HCT116 (cell line): ENCODE measurements around the gene IRF2BP1. TPM values are rescaled to one million over a fixed set of nuclear protein-coding genes. Genes with fewer than 3 reads are reported as not detected.

Experiments used
- ATAC-seq: fragments of 200-7000 bp; cut with Tn5 transposase; 2 replicates; pipeline ENCODE4 v1.9.1; 2020; ENCODE audit warnings: mild to moderate bottlenecking, moderate library complexity
- BruUV-seq: library from RNA; stranded (reverse); fragments of 400-500 nt; replicated peaks from 2 replicates; lab custom pipeline; 2021; lab: Mats Ljungman, UMichigan
- CTCF ChIA-PET: fragments of 300-600 bp; sonication (Branson Sonifier 250); formaldehyde crosslinking; loops from one replicate; lab custom pipeline; 2021; ENCODE audit warnings: antibody characterized with exemption; lab: Charles Lee
- POLR2A ChIA-PET: fragments of 300-600, 350-600 bp; sonication (Branson Sonifier 250); formaldehyde crosslinking; loops from one replicate; lab custom pipeline; 2021; ENCODE audit warnings: antibody characterized with exemption; lab: Charles Lee
- RAD21 ChIA-PET, 2 experiments: fragments of 300-600 bp; sonication (Branson Sonifier 250); formaldehyde crosslinking; loops; one replicate each; lab custom pipeline; 2023; ENCODE audit warnings: low total read pairs in 2 of 2; ENCODE audit not compliant: uncharacterized antibody in 2 of 2, unreplicated experiment in 2 of 2, low non-redundant PET in 1 of 2; lab: Charles Lee
- DNase-seq: peaks from one replicate; pipeline ENCODE4 v3.0.0-alpha.2; 2010; ENCODE audit warnings: low read depth, low spot score
- H2AFZ ChIP-seq: fragments of 200-600 bp; shearing (Covaris generic), sonication (generic); 2 replicates; pipeline ENCODE4 v1.6.1; 2017; ENCODE audit warnings: low read depth, mixed run types, mixed read lengths, antibody characterized with exemption, low read length; ENCODE audit not compliant: poor library complexity, severe bottlenecking
- H3K27ac ChIP-seq: 2 replicates; pipeline ENCODE4 v1.5.1; 2012; ENCODE audit warnings: low read depth, low read length
- H3K27me3 ChIP-seq: fragments of 200-600 bp; sonication (generic); 2 replicates; pipeline ENCODE4 v1.6.1; 2016; ENCODE audit warnings: mixed run types, low read length, mixed read lengths; ENCODE audit not compliant: insufficient read depth
- H3K36me3 ChIP-seq, 2 experiments: fragments of 200-500 bp in 1 of 2; fragments of 200-600 bp in 1 of 2; sonication (Bioruptor generic) in 1 of 2; sonication (generic) in 1 of 2; 2 replicates each; pipeline versions ENCODE4 v1.5.1 to v1.6.1; 2014 to 2016; ENCODE audit warnings: low read length in 2 of 2, inconsistent platforms in 1 of 2, mixed read lengths in 1 of 2, mixed run types in 1 of 2; ENCODE audit not compliant: insufficient read depth in 2 of 2, control insufficient read depth in 1 of 2
- H3K4me1 ChIP-seq, 2 experiments: fragments of 200-600 bp in 1 of 2; sonication (generic) in 1 of 2; 2 replicates each; pipeline versions ENCODE4 v1.5.1 to v1.6.1; 2012 to 2017; ENCODE audit warnings: low read length in 2 of 2, inconsistent platforms in 1 of 2, mild to moderate bottlenecking in 1 of 2, mixed read lengths in 1 of 2, mixed run types in 1 of 2, moderate library complexity in 1 of 2; ENCODE audit not compliant: insufficient read depth in 2 of 2, control insufficient read depth in 1 of 2
- H3K4me2 ChIP-seq: fragments of 200-600 bp; sonication (generic); 2 replicates; pipeline ENCODE4 v1.6.1; 2017; ENCODE audit warnings: mixed run types, low read length, mixed read lengths
- H3K4me3 ChIP-seq, 2 experiments: fragments of 200-600 bp in 1 of 2; sonication (generic) in 1 of 2; replicated peaks in 1 of 2; 2 replicates each; pipeline ENCODE4 v1.5.1; 2011 to 2016; ENCODE audit warnings: low read length in 2 of 2, control low read depth in 1 of 2, low read depth in 1 of 2, mild to moderate bottlenecking in 1 of 2, mixed read lengths in 1 of 2, mixed run types in 1 of 2
- H3K79me2 ChIP-seq: fragments of 200-600 bp; sonication (generic); 2 replicates; pipeline ENCODE4 v1.6.1; 2017; ENCODE audit warnings: mild to moderate bottlenecking, mixed run types, low read length, moderate library complexity, mixed read lengths; ENCODE audit not compliant: insufficient read depth
- H3K9ac ChIP-seq: fragments of 200-600 bp; sonication (generic); 2 replicates; pipeline ENCODE4 v1.6.1; 2016; ENCODE audit warnings: low read length, mixed read lengths
- H3K9me2 ChIP-seq: fragments of 200-600 bp; sonication (generic), shearing (Covaris generic); 2 replicates; pipeline ENCODE4 v1.6.1; 2017; ENCODE audit warnings: mixed run types, mild to moderate bottlenecking, moderate library complexity; ENCODE audit not compliant: insufficient read depth
- H3K9me3 ChIP-seq, 2 experiments: fragments of 200-500 bp in 1 of 2; fragments of 200-600 bp in 1 of 2; sonication (Bioruptor generic) in 1 of 2; sonication (generic) in 1 of 2; 2 replicates each; pipeline ENCODE4 v1.6.1; 2014 to 2017; ENCODE audit warnings: low read length in 2 of 2, mixed read lengths in 2 of 2, inconsistent platforms in 1 of 2, low read depth in 1 of 2, mild to moderate bottlenecking in 1 of 2, mixed run types in 1 of 2, moderate library complexity in 1 of 2; ENCODE audit not compliant: control insufficient read depth in 1 of 2, insufficient read depth in 1 of 2
- H4K20me1 ChIP-seq: fragments of 200-600 bp; sonication (generic), shearing (Covaris generic); 2 replicates; pipeline ENCODE4 v1.6.1; 2017; ENCODE audit warnings: mixed run types, mild to moderate bottlenecking, moderate library complexity; ENCODE audit not compliant: insufficient read depth
- CBX3 ChIP-seq: IDR thresholded peaks from 2 replicates; pipeline ENCODE4 v1.6.1; 2012; ENCODE audit warnings: low read depth
- CEBPB ChIP-seq: IDR thresholded peaks from 2 replicates; pipeline ENCODE4 v1.6.1; 2012; ENCODE audit warnings: low read depth
- EGR1 ChIP-seq: IDR thresholded peaks from 2 replicates; pipeline ENCODE4 v1.6.1; 2012; ENCODE audit warnings: low read depth
- ELF1 ChIP-seq: IDR thresholded peaks from 2 replicates; pipeline ENCODE4 v1.6.1; 2012; ENCODE audit warnings: low read depth, borderline replicate concordance
- EZH2phosphoT487 ChIP-seq: fragments of 200-600 bp; IDR thresholded peaks from 2 replicates; pipeline ENCODE4 v1.6.1; 2018; ENCODE audit warnings: antibody characterized with exemption, borderline replicate concordance
- FOSL1 ChIP-seq: IDR thresholded peaks from 2 replicates; pipeline ENCODE4 v1.6.1; 2012; ENCODE audit warnings: low read depth
- JUND ChIP-seq: IDR thresholded peaks from 2 replicates; pipeline ENCODE4 v1.6.1; 2012
- POLR2A ChIP-seq: IDR thresholded peaks from 2 replicates; pipeline ENCODE4 v1.7.0; 2011; ENCODE audit warnings: borderline replicate concordance; ENCODE audit not compliant: insufficient read depth, insufficient read length; ENCODE audit errors: extremely low read depth
- POLR2AphosphoS5 ChIP-seq: IDR thresholded peaks from 2 replicates; pipeline ENCODE4 v1.6.1; 2011; ENCODE audit warnings: mild to moderate bottlenecking, low read depth, low read length, moderate library complexity
- RAD21 ChIP-seq: IDR thresholded peaks from 2 replicates; pipeline ENCODE4 v1.6.1; 2012; ENCODE audit warnings: low read depth, mild to moderate bottlenecking
- SP1 ChIP-seq: IDR thresholded peaks from 2 replicates; pipeline ENCODE4 v1.6.1; 2012; ENCODE audit warnings: low read depth
- SRF ChIP-seq: IDR thresholded peaks from 2 replicates; pipeline ENCODE4 v1.6.1; 2012; ENCODE audit warnings: low read depth
- TCF7L2 ChIP-seq: IDR thresholded peaks from 2 replicates; pipeline ENCODE4 v1.7.0; 2011; ENCODE audit warnings: borderline replicate concordance, inconsistent platforms; ENCODE audit not compliant: insufficient read depth, insufficient read length; ENCODE audit errors: extremely low read depth
- intact Hi-C: fragments of 100-400 bp; cut with micrococcal nuclease; formaldehyde crosslinking; loops from 2 replicates; pipeline ENCODE4 v1.10.0; 2022
- total RNA-seq: library from RNA; stranded (reverse); gene quantifications from one replicate; pipeline ENCODE4 v1.2.1, GENCODE V29; 2021; ENCODE audit not compliant: unreplicated experiment
- TF ChIP-seq, protein P1 (sequence below): IDR thresholded peaks from 2 replicates; pipeline ENCODE4 v1.6.1; 2011; ENCODE audit warnings: mild to moderate bottlenecking, low read length, moderate library complexity; ENCODE audit not compliant: insufficient replicate concordance; ENCODE audit errors: extremely low read depth
- TF ChIP-seq, protein P2 (sequence below), 3 experiments: fragments of 200-600 bp in 1 of 3; sonication (generic) in 1 of 3; IDR thresholded peaks in 2 of 3; conservative IDR thresholded peaks in 1 of 3; 2 replicates each; pipeline ENCODE4 v1.5.1; 2012 to 2017; ENCODE audit warnings: low read depth in 2 of 3, low read length in 2 of 3, antibody characterized with exemption in 1 of 3, borderline replicate concordance in 1 of 3, control low read depth in 1 of 3, mild to moderate bottlenecking in 1 of 3, mixed read lengths in 1 of 3, mixed run types in 1 of 3, moderate library complexity in 1 of 3; ENCODE audit not compliant: insufficient read depth in 1 of 3

IRF2BP1 gene
- total RNA-seq, 1 experiment from 2014 or later, result 33.9 TPM

DNA sequence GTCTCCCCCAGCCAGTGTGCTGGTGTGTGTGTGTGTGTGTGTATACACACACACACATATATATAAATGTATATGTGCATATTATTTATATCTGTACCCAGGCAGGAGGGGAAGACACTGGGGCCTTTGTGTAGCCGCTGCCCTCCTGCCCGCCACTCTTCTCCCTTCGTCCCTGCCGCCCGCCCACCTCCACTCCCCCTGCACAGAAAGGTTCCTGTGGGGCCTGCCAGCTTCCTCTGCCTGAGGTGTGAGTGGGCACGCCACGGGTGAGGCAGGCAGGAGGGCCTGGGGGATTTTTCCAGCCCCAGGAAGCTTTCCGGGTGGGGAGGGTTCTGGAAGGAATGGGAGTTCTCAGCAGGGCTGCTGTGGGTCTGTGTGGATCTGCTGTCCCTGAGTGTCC is 6.9 kb downstream of the IRF2BP1 start:
- ChIA-PET CTCF (interaction anchor here (5.0 kb wide), 1 partner anchor 15 kb away, joined by 45 read pairs; the partner anchor contains the start of genes FOXA3 and SYMPK), POLR2A (no interaction called here), RAD21 (no interaction called here)
- no peak overlapping the region for H3K4me3 ChIP-seq
- no peak overlapping the region for H3K4me2 ChIP-seq
- H3K27ac ChIP-seq, result no peak overlapping the region
- no TSS peak for BruUV-seq
- no peaks in the 10 kb centered on the region for H3K9me3 ChIP-seq
- H3K4me1 ChIP-seq, result peaks cover 22 to 43% of the 10 kb centered on the region in 2 experiments
- no peak overlapping the region for H3K9ac ChIP-seq
- peaks cover 4% of the 10 kb centered on the region; the same call in 1 of the 2 replicates for H3K79me2 ChIP-seq
- intact Hi-C loops, result no loop called here
- no peaks in the 10 kb centered on the region for H3K9me2 ChIP-seq
- ATAC-seq (no peak), DNase-seq (no peak)
- TF ChIP-seq RAD21 (no peak), TCF7L2 (no peak), EZH2phosphoT487 (no peak), POLR2AphosphoS5 (no peak), JUND (no peak), EGR1 (no peak), SRF (no peak), FOSL1 (no peak), POLR2A (no peak), CBX3 (no peak), SP1 (no peak), ELF1 (no peak), CEBPB (no peak)
- TF ChIP-seq, protein P1, sequence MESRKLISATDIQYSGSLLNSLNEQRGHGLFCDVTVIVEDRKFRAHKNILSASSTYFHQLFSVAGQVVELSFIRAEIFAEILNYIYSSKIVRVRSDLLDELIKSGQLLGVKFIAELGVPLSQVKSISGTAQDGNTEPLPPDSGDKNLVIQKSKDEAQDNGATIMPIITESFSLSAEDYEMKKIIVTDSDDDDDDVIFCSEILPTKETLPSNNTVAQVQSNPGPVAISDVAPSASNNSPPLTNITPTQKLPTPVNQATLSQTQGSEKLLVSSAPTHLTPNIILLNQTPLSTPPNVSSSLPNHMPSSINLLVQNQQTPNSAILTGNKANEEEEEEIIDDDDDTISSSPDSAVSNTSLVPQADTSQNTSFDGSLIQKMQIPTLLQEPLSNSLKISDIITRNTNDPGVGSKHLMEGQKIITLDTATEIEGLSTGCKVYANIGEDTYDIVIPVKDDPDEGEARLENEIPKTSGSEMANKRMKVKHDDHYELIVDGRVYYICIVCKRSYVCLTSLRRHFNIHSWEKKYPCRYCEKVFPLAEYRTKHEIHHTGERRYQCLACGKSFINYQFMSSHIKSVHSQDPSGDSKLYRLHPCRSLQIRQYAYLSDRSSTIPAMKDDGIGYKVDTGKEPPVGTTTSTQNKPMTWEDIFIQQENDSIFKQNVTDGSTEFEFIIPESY, result no peak
- TF ChIP-seq, protein P2, sequence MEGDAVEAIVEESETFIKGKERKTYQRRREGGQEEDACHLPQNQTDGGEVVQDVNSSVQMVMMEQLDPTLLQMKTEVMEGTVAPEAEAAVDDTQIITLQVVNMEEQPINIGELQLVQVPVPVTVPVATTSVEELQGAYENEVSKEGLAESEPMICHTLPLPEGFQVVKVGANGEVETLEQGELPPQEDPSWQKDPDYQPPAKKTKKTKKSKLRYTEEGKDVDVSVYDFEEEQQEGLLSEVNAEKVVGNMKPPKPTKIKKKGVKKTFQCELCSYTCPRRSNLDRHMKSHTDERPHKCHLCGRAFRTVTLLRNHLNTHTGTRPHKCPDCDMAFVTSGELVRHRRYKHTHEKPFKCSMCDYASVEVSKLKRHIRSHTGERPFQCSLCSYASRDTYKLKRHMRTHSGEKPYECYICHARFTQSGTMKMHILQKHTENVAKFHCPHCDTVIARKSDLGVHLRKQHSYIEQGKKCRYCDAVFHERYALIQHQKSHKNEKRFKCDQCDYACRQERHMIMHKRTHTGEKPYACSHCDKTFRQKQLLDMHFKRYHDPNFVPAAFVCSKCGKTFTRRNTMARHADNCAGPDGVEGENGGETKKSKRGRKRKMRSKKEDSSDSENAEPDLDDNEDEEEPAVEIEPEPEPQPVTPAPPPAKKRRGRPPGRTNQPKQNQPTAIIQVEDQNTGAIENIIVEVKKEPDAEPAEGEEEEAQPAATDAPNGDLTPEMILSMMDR (IDR thresholded peaks at IDR 0.05 in 2 of 3, conservative IDR thresholded peaks at IDR 0.05 in 1 of 3; ENCODE audit: borderline replicate concordance in 1 of 3, insufficient read depth in 1 of 3, low read depth in 2 of 3, low read length in 2 of 3), result no peak
- H3K36me3 ChIP-seq, result no peaks in the 10 kb centered on the region
- no peaks in the 10 kb centered on the region for H4K20me1 ChIP-seq
- H2AFZ ChIP-seq, result no peak overlapping the region
- H3K27me3 ChIP-seq, result no peaks in the 10 kb centered on the region
